Measurements from ENCODE around the gene COL18A1. TPM values are rescaled to one million over a fixed set of nuclear protein-coding genes. Genes with fewer than 3 reads are reported as not detected.

COL18A1 gene
- total RNA-seq, 1 donor from 2014 or later, result 515 TPM

DNA sequence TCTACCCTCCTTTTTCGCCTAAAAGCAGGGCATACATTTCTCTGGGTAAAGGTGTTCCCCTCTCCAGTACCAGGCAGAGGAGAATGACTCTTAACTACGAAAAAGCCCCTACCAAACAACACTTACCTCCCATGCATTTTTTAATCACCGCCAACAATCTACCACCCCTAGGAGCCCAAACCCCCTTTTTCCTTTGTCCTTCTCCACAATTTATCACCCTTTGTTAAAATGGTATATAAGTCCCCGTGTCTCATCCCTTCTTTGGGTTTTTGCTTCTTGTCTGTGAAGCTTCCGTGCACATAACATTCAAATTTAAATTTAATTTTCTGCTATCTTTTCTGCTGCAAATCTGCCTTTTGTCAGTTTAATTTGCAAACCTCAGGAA is 27.6 kb upstream of the COL18A1 start:
- H3K4me3 Mint-ChIP-seq (ENCODE audit: unreplicated experiment), result no peak overlapping the region
- DNase-seq (ENCODE audit: extremely low spot score, unreplicated experiment), result no peak

DNA sequence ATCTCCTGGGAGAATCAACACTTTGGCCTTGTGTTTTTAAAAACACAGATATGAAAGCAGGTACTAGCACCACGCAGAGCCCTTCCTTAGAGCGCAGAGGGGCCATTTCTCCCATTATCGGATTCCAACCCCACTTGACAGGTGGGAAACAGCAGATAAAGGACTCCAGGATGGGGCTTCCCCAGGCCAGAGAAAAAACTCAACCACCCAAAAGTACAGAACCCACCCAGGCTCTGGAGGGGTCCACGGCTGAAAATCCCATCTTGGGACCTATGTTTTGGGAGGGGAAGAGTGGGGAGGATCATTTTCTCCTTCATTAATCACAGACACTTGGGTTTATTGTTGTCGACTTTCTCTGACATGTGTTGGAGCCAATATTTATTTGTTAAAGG is 27.1 kb upstream of the COL18A1 start:
- peaks cover 2% of the 10 kb centered on the region for H3K36me3 Mint-ChIP-seq (ENCODE audit: unreplicated experiment)
- DNase-seq (ENCODE audit: extremely low spot score, unreplicated experiment), result no peak
- peak overlapping the region; percentile 85 for H3K27ac Mint-ChIP-seq (ENCODE audit: unreplicated experiment)
- H3K4me1 Mint-ChIP-seq (ENCODE audit: unreplicated experiment), result peaks cover 36% of the 10 kb centered on the region
- H3K4me3 Mint-ChIP-seq (ENCODE audit: unreplicated experiment), result no peak overlapping the region
- peaks cover 2% of the 10 kb centered on the region for H3K9me3 Mint-ChIP-seq (ENCODE audit: unreplicated experiment)
- TF ChIP-seq, protein P1, sequence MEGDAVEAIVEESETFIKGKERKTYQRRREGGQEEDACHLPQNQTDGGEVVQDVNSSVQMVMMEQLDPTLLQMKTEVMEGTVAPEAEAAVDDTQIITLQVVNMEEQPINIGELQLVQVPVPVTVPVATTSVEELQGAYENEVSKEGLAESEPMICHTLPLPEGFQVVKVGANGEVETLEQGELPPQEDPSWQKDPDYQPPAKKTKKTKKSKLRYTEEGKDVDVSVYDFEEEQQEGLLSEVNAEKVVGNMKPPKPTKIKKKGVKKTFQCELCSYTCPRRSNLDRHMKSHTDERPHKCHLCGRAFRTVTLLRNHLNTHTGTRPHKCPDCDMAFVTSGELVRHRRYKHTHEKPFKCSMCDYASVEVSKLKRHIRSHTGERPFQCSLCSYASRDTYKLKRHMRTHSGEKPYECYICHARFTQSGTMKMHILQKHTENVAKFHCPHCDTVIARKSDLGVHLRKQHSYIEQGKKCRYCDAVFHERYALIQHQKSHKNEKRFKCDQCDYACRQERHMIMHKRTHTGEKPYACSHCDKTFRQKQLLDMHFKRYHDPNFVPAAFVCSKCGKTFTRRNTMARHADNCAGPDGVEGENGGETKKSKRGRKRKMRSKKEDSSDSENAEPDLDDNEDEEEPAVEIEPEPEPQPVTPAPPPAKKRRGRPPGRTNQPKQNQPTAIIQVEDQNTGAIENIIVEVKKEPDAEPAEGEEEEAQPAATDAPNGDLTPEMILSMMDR (IDR thresholded peaks at IDR 0.05), result no peak
- H3K27me3 Mint-ChIP-seq (ENCODE audit: unreplicated experiment), result no peaks in the 10 kb centered on the region

More for the DNA sequence above, 27.6 kb upstream of the COL18A1 start:
- H3K36me3 Mint-ChIP-seq (ENCODE audit: unreplicated experiment), result peaks cover 5% of the 10 kb centered on the region
- peak overlapping the region; percentile 85 for H3K27ac Mint-ChIP-seq (ENCODE audit: unreplicated experiment)
- H3K4me1 Mint-ChIP-seq (ENCODE audit: unreplicated experiment), result peaks cover 36% of the 10 kb centered on the region
- H3K27me3 Mint-ChIP-seq (ENCODE audit: unreplicated experiment), result no peaks in the 10 kb centered on the region
- TF ChIP-seq, protein P1 (IDR thresholded peaks at IDR 0.05), result no peak
- H3K9me3 Mint-ChIP-seq (ENCODE audit: unreplicated experiment), result peaks cover 6% of the 10 kb centered on the region

DNA sequence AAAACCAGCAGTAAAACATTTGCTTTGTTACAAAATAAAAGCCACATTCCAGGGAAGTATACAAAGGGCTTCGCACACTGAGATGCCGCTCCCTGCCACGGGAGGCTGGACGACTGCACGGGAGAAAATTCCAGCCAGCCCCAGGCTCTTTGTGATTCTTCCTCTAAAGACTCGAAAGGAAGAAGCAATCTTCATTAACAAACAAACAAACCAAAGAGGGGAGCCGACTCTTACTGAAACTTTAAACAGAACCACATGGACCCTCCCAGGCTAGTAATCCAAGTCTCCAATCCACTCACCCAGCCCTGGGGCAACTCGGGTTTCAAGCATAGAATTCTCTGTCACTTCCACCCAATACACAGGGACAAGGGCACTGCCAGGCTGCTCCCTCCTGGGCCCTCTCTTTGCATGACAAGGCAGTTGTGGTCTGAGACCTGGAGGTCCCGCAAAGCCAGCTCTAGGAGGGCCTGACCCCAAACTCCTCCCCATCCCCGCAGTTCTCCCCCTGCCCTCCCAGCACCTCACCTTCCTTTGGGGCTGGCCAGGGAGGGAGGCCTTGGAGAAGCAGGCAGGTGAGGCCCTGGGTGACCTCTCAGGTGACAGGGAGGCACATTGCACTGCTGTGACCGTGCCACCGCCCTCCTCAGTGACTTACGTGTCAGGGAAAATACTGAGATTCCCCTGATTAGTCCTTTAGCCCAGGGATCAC is 26.6 kb upstream of the COL18A1 start:
- Mint-ChIP-seq H3K4me3 (ENCODE audit: unreplicated experiment) (no peak overlapping the region), H3K27ac (ENCODE audit: unreplicated experiment) (peak overlapping the region; percentile 85), H3K27me3 (ENCODE audit: unreplicated experiment) (no peaks in the 10 kb centered on the region), H3K4me1 (ENCODE audit: unreplicated experiment) (peaks cover 36% of the 10 kb centered on the region), H3K36me3 (ENCODE audit: unreplicated experiment) (no peaks in the 10 kb centered on the region), H3K9me3 (ENCODE audit: unreplicated experiment) (no peaks in the 10 kb centered on the region)
- no peak for DNase-seq (ENCODE audit: extremely low spot score, unreplicated experiment)
- TF ChIP-seq, protein P1 (IDR thresholded peaks at IDR 0.05), result no peak

DNA sequence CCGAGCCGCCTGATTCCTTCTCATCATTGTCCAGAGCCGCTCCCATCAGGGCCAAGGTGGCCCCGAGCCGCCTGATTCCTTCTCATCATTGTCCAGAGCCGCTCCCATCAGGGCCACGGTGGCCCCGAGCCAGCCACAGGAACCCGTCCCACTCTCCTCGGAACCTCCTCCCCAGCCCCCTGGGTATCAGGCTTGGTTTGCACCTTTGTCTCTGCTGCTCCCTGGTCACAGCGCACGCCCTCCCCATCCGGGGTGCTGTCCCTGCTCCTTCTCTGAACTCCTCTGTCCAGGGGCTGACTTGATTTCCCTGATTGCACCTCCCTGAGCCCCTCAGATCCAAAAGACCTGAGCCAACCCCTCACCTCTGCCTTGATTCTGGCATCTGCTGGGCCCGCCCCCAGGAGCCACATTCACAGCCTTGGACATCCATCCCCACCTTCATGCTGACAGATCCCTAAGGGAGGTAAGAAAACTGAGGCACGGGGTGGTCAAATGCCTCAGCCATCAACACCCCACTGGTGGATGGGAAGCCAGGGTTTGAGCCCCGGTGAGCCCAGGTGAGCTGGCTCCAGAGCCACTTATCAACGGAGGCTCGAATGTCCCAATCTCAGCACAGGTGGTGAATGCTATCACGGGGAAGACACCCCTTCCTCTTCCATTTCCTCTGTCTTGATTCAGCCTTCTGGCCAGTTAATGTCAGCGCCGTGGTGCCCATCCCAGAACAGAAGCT is 25.6 kb upstream of the COL18A1 start:
- H3K27ac Mint-ChIP-seq (ENCODE audit: unreplicated experiment), result peak overlapping the region; percentile 59
- TF ChIP-seq, protein P1 (IDR thresholded peaks at IDR 0.05), result no peak
- no peaks in the 10 kb centered on the region for H3K36me3 Mint-ChIP-seq (ENCODE audit: unreplicated experiment)
- no peak overlapping the region for H3K4me3 Mint-ChIP-seq (ENCODE audit: unreplicated experiment)
- H3K9me3 Mint-ChIP-seq (ENCODE audit: unreplicated experiment), result no peaks in the 10 kb centered on the region
- no peaks in the 10 kb centered on the region for H3K27me3 Mint-ChIP-seq (ENCODE audit: unreplicated experiment)
- peaks cover 36% of the 10 kb centered on the region for H3K4me1 Mint-ChIP-seq (ENCODE audit: unreplicated experiment)
- no peak for DNase-seq (ENCODE audit: extremely low spot score, unreplicated experiment)

DNA sequence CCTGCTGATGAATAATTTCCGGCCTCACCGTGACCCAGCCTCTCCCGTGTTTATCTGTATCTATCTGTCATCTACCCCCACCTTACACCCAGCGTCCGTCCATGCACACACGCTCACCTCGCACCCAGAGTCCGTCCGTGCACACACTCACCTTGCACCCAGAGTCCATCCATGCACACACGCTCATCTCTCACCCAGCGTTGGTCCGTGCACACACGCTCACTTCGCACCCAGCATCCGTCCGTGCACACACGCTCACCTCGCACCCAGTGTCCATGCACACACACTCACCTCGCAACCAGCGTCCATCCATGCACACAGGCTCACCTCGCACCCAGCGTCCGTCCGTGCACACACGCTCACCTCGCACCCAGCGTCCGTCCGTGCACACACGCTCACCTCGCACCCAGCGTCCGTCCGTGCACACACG is 25.0 kb upstream of the COL18A1 start:
- Mint-ChIP-seq H3K36me3 (ENCODE audit: unreplicated experiment) (no peaks in the 10 kb centered on the region), H3K27me3 (ENCODE audit: unreplicated experiment) (no peaks in the 10 kb centered on the region), H3K4me1 (ENCODE audit: unreplicated experiment) (peaks cover 33% of the 10 kb centered on the region), H3K4me3 (ENCODE audit: unreplicated experiment) (no peak overlapping the region), H3K27ac (ENCODE audit: unreplicated experiment) (peak overlapping the region; percentile 57), H3K9me3 (ENCODE audit: unreplicated experiment) (no peaks in the 10 kb centered on the region)
- TF ChIP-seq, protein P1 (IDR thresholded peaks at IDR 0.05), result no peak
- DNase-seq (ENCODE audit: extremely low spot score, unreplicated experiment), result no peak

All from osteocyte (in vitro differentiated cells).